Right lobe of liver (tissue), 4 donors: Measurements from ENCODE around the gene GFOD1.
"Not testable (repeated sequence)": the region's sequence is repeated elsewhere in the genome, so short reads cannot be mapped to it uniquely, and the experiment has no call there.

Experiments used
- POLR2A ChIP-seq: fragments of 450-650 bp; IDR thresholded peaks from one replicate; pipeline ENCODE4 v1.6.1; 2017; ENCODE audit warnings: antibody characterized with exemption, mild to moderate bottlenecking
- TF ChIP-seq, protein P1 (sequence below), 4 donors: fragments of 200-600 bp in 3 of 4; fragments of 450-650 bp in 1 of 4; IDR thresholded peaks; one replicate each; pipeline versions ENCODE4 v1.5.1 to v1.8.0; 2016 to 2022; ENCODE audit warnings: antibody characterized with exemption in 4 of 4, mild to moderate bottlenecking in 2 of 4
- donor health status: DM: no; HTN: no; CAD: no.
- donor health status: DM: no; HTN: no; CAD: no.
- donor health status: DM: no; HTN: yes; CAD: no.

DNA sequence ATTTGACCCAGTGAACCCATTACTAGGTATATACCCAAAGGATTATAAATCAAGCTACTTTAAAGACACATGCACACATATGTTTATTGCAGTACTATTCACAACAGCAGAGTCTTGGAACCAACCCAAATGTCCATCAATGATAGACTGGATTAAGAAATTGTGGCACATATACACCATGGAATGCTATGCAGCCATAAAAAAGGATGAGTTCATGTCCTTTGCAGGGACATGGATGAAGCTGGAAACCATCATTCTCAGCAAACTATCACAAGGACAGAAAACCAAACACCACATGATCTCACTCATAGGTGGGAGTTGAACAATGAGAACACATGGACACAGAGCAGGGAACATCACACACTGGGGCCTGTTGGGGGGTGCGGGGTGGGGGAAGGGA lies 98.2 kb downstream of the GFOD1 start:
- TF ChIP-seq, protein P1, sequence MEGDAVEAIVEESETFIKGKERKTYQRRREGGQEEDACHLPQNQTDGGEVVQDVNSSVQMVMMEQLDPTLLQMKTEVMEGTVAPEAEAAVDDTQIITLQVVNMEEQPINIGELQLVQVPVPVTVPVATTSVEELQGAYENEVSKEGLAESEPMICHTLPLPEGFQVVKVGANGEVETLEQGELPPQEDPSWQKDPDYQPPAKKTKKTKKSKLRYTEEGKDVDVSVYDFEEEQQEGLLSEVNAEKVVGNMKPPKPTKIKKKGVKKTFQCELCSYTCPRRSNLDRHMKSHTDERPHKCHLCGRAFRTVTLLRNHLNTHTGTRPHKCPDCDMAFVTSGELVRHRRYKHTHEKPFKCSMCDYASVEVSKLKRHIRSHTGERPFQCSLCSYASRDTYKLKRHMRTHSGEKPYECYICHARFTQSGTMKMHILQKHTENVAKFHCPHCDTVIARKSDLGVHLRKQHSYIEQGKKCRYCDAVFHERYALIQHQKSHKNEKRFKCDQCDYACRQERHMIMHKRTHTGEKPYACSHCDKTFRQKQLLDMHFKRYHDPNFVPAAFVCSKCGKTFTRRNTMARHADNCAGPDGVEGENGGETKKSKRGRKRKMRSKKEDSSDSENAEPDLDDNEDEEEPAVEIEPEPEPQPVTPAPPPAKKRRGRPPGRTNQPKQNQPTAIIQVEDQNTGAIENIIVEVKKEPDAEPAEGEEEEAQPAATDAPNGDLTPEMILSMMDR (IDR thresholded peaks at IDR 0.05), result not testable (repeated sequence)
- TF ChIP-seq POLR2A, result not testable (repeated sequence)
